Chondrocyte (in vitro differentiated cells): ENCODE data around the gene DRICH1. TPM values are rescaled to one million over a fixed set of nuclear protein-coding genes. Genes with fewer than 3 reads are reported as not detected.
A peak's percentile ranks its signal among the peaks of the same experiment; 100 is the strongest.
"Not testable (repeated sequence)": the region's sequence is repeated elsewhere in the genome, so short reads cannot be mapped to it uniquely, and the experiment has no call there.

ENCODE experiments used
- DNase-seq: peaks from one replicate; pipeline ENCODE4 v3.0.0; 2021; ENCODE audit warnings: mixed read lengths, low spot score
- H3K27ac Mint-ChIP-seq: one replicate; pipeline ENCODE4 v1.8.0; 2021; ENCODE audit warnings: mild to moderate bottlenecking, moderate library complexity, mixed read lengths; ENCODE audit not compliant: unreplicated experiment
- H3K27me3 Mint-ChIP-seq: 2 replicates; pipeline ENCODE4 v1.8.0; 2021; ENCODE audit warnings: low read depth, mixed read lengths
- H3K36me3 Mint-ChIP-seq: 2 replicates; pipeline ENCODE4 v1.8.0; 2021; ENCODE audit warnings: low read depth, mixed read lengths
- H3K4me1 Mint-ChIP-seq: 2 replicates; pipeline ENCODE4 v1.8.0; 2021; ENCODE audit warnings: low read depth, mild to moderate bottlenecking, mixed read lengths
- H3K4me3 Mint-ChIP-seq: one replicate; pipeline ENCODE4 v1.8.0; 2021; ENCODE audit warnings: mild to moderate bottlenecking, moderate library complexity, mixed read lengths; ENCODE audit not compliant: unreplicated experiment
- H3K9me3 Mint-ChIP-seq: 2 replicates; pipeline ENCODE4 v1.8.0; 2021; ENCODE audit warnings: low read depth, mixed read lengths
- total RNA-seq: library from RNA; stranded (reverse); gene quantifications from 3 replicates; pipeline ENCODE4 v1.2.1, GENCODE V29; 2021
- TF ChIP-seq, protein P1 (sequence below): fragments of 200-600 bp; sonication (generic); IDR thresholded peaks from 2 replicates; pipeline ENCODE4 v1.5.0; 2021; ENCODE audit warnings: antibody characterized with exemption, mild to moderate bottlenecking, moderate library complexity

Gene DRICH1
- total RNA-seq, 1 donor from 2014 or later, result not detected

DNA sequence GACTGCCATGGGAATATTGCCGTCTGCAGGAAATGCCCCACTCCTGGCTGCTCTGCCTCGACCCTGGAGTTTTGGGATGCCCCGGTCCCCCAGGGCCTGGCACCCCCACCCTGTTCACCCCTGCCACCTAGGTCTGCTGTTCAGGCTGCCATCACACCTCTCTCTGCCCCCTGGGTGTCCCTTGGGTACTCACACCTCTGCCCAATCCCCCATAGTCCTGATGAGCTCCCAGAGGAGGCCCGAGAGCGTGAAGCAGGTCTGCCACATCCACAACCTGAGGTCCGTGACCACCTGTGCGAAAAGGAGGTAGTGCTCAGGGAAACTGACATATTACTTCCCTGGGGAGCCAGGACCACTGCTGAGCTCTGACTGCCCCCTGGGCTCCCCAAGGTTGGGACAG is 20.2 kb upstream of the DRICH1 start:
- Mint-ChIP-seq H3K4me1 (no peaks in the 10 kb centered on the region), H3K36me3 (peaks cover 6% of the 10 kb centered on the region), H3K27me3 (no peaks in the 10 kb centered on the region), H3K9me3 (no peaks in the 10 kb centered on the region), H3K4me3 (no peak overlapping the region), H3K27ac (no peak overlapping the region)
- DNase-seq, result peak; percentile 74
- TF ChIP-seq, protein P1, sequence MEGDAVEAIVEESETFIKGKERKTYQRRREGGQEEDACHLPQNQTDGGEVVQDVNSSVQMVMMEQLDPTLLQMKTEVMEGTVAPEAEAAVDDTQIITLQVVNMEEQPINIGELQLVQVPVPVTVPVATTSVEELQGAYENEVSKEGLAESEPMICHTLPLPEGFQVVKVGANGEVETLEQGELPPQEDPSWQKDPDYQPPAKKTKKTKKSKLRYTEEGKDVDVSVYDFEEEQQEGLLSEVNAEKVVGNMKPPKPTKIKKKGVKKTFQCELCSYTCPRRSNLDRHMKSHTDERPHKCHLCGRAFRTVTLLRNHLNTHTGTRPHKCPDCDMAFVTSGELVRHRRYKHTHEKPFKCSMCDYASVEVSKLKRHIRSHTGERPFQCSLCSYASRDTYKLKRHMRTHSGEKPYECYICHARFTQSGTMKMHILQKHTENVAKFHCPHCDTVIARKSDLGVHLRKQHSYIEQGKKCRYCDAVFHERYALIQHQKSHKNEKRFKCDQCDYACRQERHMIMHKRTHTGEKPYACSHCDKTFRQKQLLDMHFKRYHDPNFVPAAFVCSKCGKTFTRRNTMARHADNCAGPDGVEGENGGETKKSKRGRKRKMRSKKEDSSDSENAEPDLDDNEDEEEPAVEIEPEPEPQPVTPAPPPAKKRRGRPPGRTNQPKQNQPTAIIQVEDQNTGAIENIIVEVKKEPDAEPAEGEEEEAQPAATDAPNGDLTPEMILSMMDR, result no peak

DNA sequence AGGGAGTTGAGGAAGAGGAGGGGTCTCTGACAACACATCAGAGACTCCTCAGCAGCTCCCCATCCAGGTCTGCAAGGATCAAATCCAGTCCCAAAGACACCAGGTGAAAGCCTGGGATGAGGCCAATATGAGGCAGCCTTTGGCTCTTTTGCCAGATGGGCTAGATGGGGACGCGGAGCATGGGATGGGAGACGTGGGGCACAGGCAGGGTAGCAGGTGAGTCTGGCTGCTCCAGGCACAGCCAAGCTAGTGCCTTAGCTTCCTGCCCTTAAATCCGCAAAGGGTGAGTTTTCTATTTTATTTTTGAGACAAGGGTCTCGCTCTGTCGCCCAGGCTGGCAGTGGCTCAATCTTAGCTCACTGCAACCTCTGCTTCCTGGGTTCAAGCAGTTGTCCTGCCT is 19.6 kb upstream of the DRICH1 start:
- Mint-ChIP-seq H3K36me3 (peaks cover 6% of the 10 kb centered on the region), H3K4me1 (no peaks in the 10 kb centered on the region), H3K4me3 (no peak overlapping the region), H3K9me3 (no peaks in the 10 kb centered on the region), H3K27me3 (no peaks in the 10 kb centered on the region), H3K27ac (no peak overlapping the region)
- TF ChIP-seq, protein P1, result no peak
- DNase-seq, result peak; percentile 43

GRCh38 chr22:23649071-23649501 is 17.0 kb upstream of the DRICH1 start:
- H3K4me1 Mint-ChIP-seq, result no peaks in the 10 kb centered on the region
- TF ChIP-seq, protein P1, result no peak
- no peaks in the 10 kb centered on the region for H3K27me3 Mint-ChIP-seq
- H3K4me3 Mint-ChIP-seq, result no peak overlapping the region
- H3K27ac Mint-ChIP-seq, result no peak overlapping the region
- peak; percentile 79 for DNase-seq
- peaks cover 3% of the 10 kb centered on the region for H3K36me3 Mint-ChIP-seq
- no peaks in the 10 kb centered on the region for H3K9me3 Mint-ChIP-seq

- H3K27ac Mint-ChIP-seq, H3K4me3 Mint-ChIP-seq, H3K27me3 Mint-ChIP-seq, H3K9me3 Mint-ChIP-seq, H3K36me3 Mint-ChIP-seq, H3K4me1 Mint-ChIP-seq: not testable (repeated sequence)
- peak; percentile 24 for DNase-seq
These were observed 14.4 kb upstream of the DRICH1 start for GRCh38 chr22:23646526-23646925.

GRCh38 chr22:23640206-23640605 is 8.1 kb upstream of the DRICH1 start:
- H3K27ac Mint-ChIP-seq, H3K4me3 Mint-ChIP-seq, H3K27me3 Mint-ChIP-seq, DNase-seq, H3K4me1 Mint-ChIP-seq, H3K36me3 Mint-ChIP-seq, H3K9me3 Mint-ChIP-seq: not testable (repeated sequence)

DNA sequence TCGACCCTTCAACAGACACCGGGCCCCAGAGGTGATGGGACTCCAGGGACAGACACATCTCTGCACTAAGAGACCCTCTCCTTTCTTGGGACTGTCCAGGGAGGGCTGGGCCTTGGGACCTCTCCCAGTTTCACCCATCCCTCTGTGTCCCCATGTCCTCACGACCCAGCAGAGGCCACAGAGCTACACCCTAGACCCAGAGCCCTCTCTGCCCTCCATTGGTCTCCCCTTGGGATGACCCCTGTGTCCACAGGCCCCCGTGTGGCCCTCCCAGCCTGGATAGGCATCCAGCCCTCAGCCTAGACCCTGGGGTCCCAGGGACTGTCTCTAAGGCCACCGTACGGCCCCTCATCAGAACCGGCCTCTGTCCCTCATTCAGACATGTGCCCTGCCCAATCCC is 7.5 kb upstream of the DRICH1 start:
- no peak overlapping the region for H3K4me3 Mint-ChIP-seq
- no peaks in the 10 kb centered on the region for H3K4me1 Mint-ChIP-seq
- no peak for DNase-seq
- no peaks in the 10 kb centered on the region for H3K36me3 Mint-ChIP-seq
- TF ChIP-seq, protein P1, result no peak
- no peaks in the 10 kb centered on the region for H3K27me3 Mint-ChIP-seq
- H3K27ac Mint-ChIP-seq, result peak overlapping the region; percentile 27
- no peaks in the 10 kb centered on the region for H3K9me3 Mint-ChIP-seq
